ENCODE results near the gene ANTXR1. TPM values are rescaled to one million over a fixed set of nuclear protein-coding genes. Genes with fewer than 3 reads are reported as not detected.

The ANTXR1 gene
- polyA plus RNA-seq, 1 donor from 2014 or later, result not detected

GRCh38 chr2:69131983-69132675 is 119.2 kb downstream of the ANTXR1 start:
- no peak overlapping the region for H3K27ac Mint-ChIP-seq
- no peaks in the 10 kb centered on the region for H3K36me3 Mint-ChIP-seq
- H3K27me3 Mint-ChIP-seq, result peaks cover 5% of the 10 kb centered on the region
- H3K9me3 Mint-ChIP-seq, result no peaks in the 10 kb centered on the region
- no peak overlapping the region for H3K4me3 Mint-ChIP-seq
- H3K4me1 Mint-ChIP-seq, result no peaks in the 10 kb centered on the region

GRCh38 chr2:69132960-69133590 is 120.1 kb downstream of the ANTXR1 start:
- no peaks in the 10 kb centered on the region for H3K4me1 Mint-ChIP-seq
- H3K27ac Mint-ChIP-seq, result no peak overlapping the region
- H3K27me3 Mint-ChIP-seq, result peaks cover 5% of the 10 kb centered on the region
- H3K36me3 Mint-ChIP-seq, result no peaks in the 10 kb centered on the region
- no peak overlapping the region for H3K4me3 Mint-ChIP-seq
- no peaks in the 10 kb centered on the region for H3K9me3 Mint-ChIP-seq

- H3K4me3 Mint-ChIP-seq, result no peak overlapping the region
- no peaks in the 10 kb centered on the region for H3K9me3 Mint-ChIP-seq
- H3K27ac Mint-ChIP-seq, result no peak overlapping the region
- peaks cover 5% of the 10 kb centered on the region for H3K27me3 Mint-ChIP-seq
- H3K4me1 Mint-ChIP-seq, result no peaks in the 10 kb centered on the region
- H3K36me3 Mint-ChIP-seq, result no peaks in the 10 kb centered on the region
Observed at GRCh38 chr2:69133898-69134297, 120.9 kb downstream of the ANTXR1 start.

- Mint-ChIP-seq H3K4me3 (no peak overlapping the region), H3K9me3 (no peaks in the 10 kb centered on the region), H3K36me3 (no peaks in the 10 kb centered on the region), H3K4me1 (no peaks in the 10 kb centered on the region), H3K27ac (no peak overlapping the region), H3K27me3 (peaks cover 3% of the 10 kb centered on the region)
Observed at GRCh38 chr2:69134306-69134945, 121.4 kb downstream of the ANTXR1 start.

- Mint-ChIP-seq H3K27me3 (peaks cover under 1% of the 10 kb centered on the region), H3K36me3 (no peaks in the 10 kb centered on the region), H3K4me3 (no peak overlapping the region), H3K4me1 (no peaks in the 10 kb centered on the region), H3K9me3 (no peaks in the 10 kb centered on the region), H3K27ac (no peak overlapping the region)
Observed at GRCh38 chr2:69138247-69138772, 125.3 kb downstream of the ANTXR1 start.

- H3K4me1 Mint-ChIP-seq, result no peaks in the 10 kb centered on the region
- H3K27me3 Mint-ChIP-seq, result no peaks in the 10 kb centered on the region
- no peak overlapping the region for H3K4me3 Mint-ChIP-seq
- H3K36me3 Mint-ChIP-seq, result no peaks in the 10 kb centered on the region
- no peaks in the 10 kb centered on the region for H3K9me3 Mint-ChIP-seq
- no peak overlapping the region for H3K27ac Mint-ChIP-seq
Observed at GRCh38 chr2:69138793-69139459, 125.9 kb downstream of the ANTXR1 start.

GRCh38 chr2:69139778-69140670 is 127.0 kb downstream of the ANTXR1 start:
- Mint-ChIP-seq H3K4me1 (no peaks in the 10 kb centered on the region), H3K27me3 (no peaks in the 10 kb centered on the region), H3K4me3 (no peak overlapping the region), H3K36me3 (no peaks in the 10 kb centered on the region), H3K27ac (no peak overlapping the region), H3K9me3 (no peaks in the 10 kb centered on the region)

GRCh38 chr2:69141061-69141460 is 128.1 kb downstream of the ANTXR1 start:
- Mint-ChIP-seq H3K36me3 (no peaks in the 10 kb centered on the region), H3K27ac (no peak overlapping the region), H3K4me1 (no peaks in the 10 kb centered on the region), H3K9me3 (no peaks in the 10 kb centered on the region), H3K4me3 (no peak overlapping the region), H3K27me3 (no peaks in the 10 kb centered on the region)

- Mint-ChIP-seq H3K27me3 (no peaks in the 10 kb centered on the region), H3K27ac (no peak overlapping the region), H3K9me3 (no peaks in the 10 kb centered on the region), H3K4me3 (no peak overlapping the region), H3K4me1 (no peaks in the 10 kb centered on the region), H3K36me3 (no peaks in the 10 kb centered on the region)
Observed at GRCh38 chr2:69143748-69144360, 130.9 kb downstream of the ANTXR1 start.

GRCh38 chr2:69145204-69145603 is 132.2 kb downstream of the ANTXR1 start:
- H3K9me3 Mint-ChIP-seq, result no peaks in the 10 kb centered on the region
- H3K4me3 Mint-ChIP-seq, result no peak overlapping the region
- H3K27me3 Mint-ChIP-seq, result no peaks in the 10 kb centered on the region
- no peak overlapping the region for H3K27ac Mint-ChIP-seq
- no peaks in the 10 kb centered on the region for H3K4me1 Mint-ChIP-seq
- H3K36me3 Mint-ChIP-seq, result no peaks in the 10 kb centered on the region

- Mint-ChIP-seq H3K4me3 (no peak overlapping the region), H3K36me3 (no peaks in the 10 kb centered on the region), H3K9me3 (no peaks in the 10 kb centered on the region), H3K4me1 (no peaks in the 10 kb centered on the region), H3K27me3 (peaks cover 2% of the 10 kb centered on the region), H3K27ac (no peak overlapping the region)
Observed at GRCh38 chr2:69147841-69148533, 135.0 kb downstream of the ANTXR1 start.

- Mint-ChIP-seq H3K27ac (no peak overlapping the region), H3K4me1 (no peaks in the 10 kb centered on the region), H3K9me3 (no peaks in the 10 kb centered on the region), H3K36me3 (no peaks in the 10 kb centered on the region), H3K27me3 (peaks cover 6% of the 10 kb centered on the region), H3K4me3 (no peak overlapping the region)
Observed at GRCh38 chr2:69149631-69150215, 136.7 kb downstream of the ANTXR1 start.

- Mint-ChIP-seq H3K27ac (no peak overlapping the region), H3K9me3 (no peaks in the 10 kb centered on the region), H3K36me3 (no peaks in the 10 kb centered on the region), H3K27me3 (peaks cover 6% of the 10 kb centered on the region), H3K4me1 (no peaks in the 10 kb centered on the region), H3K4me3 (no peak overlapping the region)
Observed at GRCh38 chr2:69151931-69152330, 139.0 kb downstream of the ANTXR1 start.
